Fibroblast of skin of abdomen (primary cell): ENCODE results near the gene LSG1.

Source experiments
- DNase-seq: peaks from one replicate; pipeline ENCODE4 v3.0.0-alpha.2; 2013

Gene LSG1

GRCh38 chr3:194686816-194687637, 15.0 kb upstream of the LSG1 start:
- peak; percentile 49 for DNase-seq

GRCh38 chr3:194686414-194686815, 14.4 kb upstream of the LSG1 start:
- DNase-seq: no peak

- peak; percentile 96 for DNase-seq
These were observed 13.9 kb upstream of the LSG1 start, which contains the start of gene FAM43A for GRCh38 chr3:194685718-194686413. TSS of gene FAM43A (plus strand) at chr3:194685883. CDS start at chr3:194686827, 944 bp downstream.

GRCh38 chr3:194685065-194685717, 13.2 kb upstream of the LSG1 start:
- no peak for DNase-seq

GRCh38 chr3:194683380-194683779, 11.4 kb upstream of the LSG1 start:
- DNase-seq: peak; percentile 30

GRCh38 chr3:194682694-194683310, 10.8 kb upstream of the LSG1 start:
- peak; percentile 81 for DNase-seq

- DNase-seq: no peak
These were observed 10.2 kb upstream of the LSG1 start for GRCh38 chr3:194682189-194682693.

GRCh38 chr3:194680888-194681615, 9.1 kb upstream of the LSG1 start:
- DNase-seq: no peak

- no peak for DNase-seq
These were observed 4.5 kb upstream of the LSG1 start for GRCh38 chr3:194676471-194676870.

GRCh38 chr3:194675680-194676079, 3.7 kb upstream of the LSG1 start:
- no peak for DNase-seq

- no peak for DNase-seq
These were observed 3.2 kb upstream of the LSG1 start for GRCh38 chr3:194675081-194675640.

- no peak for DNase-seq
These were observed 1.8 kb upstream of the LSG1 start for GRCh38 chr3:194673761-194674160.

- DNase-seq: no peak
These were observed 885 bp upstream of the LSG1 start for GRCh38 chr3:194672876-194673275.

GRCh38 chr3:194671511-194671899, 486 bp downstream of the LSG1 start:
- DNase-seq: peak; percentile 31

- no peak for DNase-seq
These were observed 4.6 kb downstream of the LSG1 start for GRCh38 chr3:194667363-194667762.

- DNase-seq: no peak
These were observed 7.1 kb downstream of the LSG1 start for GRCh38 chr3:194664857-194665256.

GRCh38 chr3:194661946-194662345, 10.0 kb downstream of the LSG1 start:
- no peak for DNase-seq

GRCh38 chr3:194661374-194661773, 10.6 kb downstream of the LSG1 start:
- DNase-seq: no peak

GRCh38 chr3:194659778-194660177, 12.2 kb downstream of the LSG1 start:
- no peak for DNase-seq

GRCh38 chr3:194658477-194659242, 13.3 kb downstream of the LSG1 start:
- DNase-seq: no peak

- no peak for DNase-seq
These were observed 14.6 kb downstream of the LSG1 start for GRCh38 chr3:194657439-194657838.
